ENCODE data around the gene PRKCQ. TPM values are rescaled to one million over a fixed set of nuclear protein-coding genes. Genes with fewer than 3 reads are reported as not detected.

PRKCQ gene
- total RNA-seq, 1 donor: not detected

GRCh38 chr10:6469661-6470060 lies 110.4 kb downstream of the PRKCQ start:
- TF ChIP-seq CTCF (IDR thresholded peaks at IDR 0.05; ENCODE audit: insufficient read depth, low read length): no peak

GRCh38 chr10:6465854-6466601 lies 114.0 kb downstream of the PRKCQ start:
- H3K4me3 ChIP-seq (ENCODE audit: low read depth, low read length): no peak overlapping the region
- DNase-seq (ENCODE audit: low read depth): no peak
- TF ChIP-seq CTCF (IDR thresholded peaks at IDR 0.05; ENCODE audit: insufficient read depth, low read length): no peak

More at GRCh38 chr10:6469661-6470060, 110.4 kb downstream of the PRKCQ start:
- DNase-seq (ENCODE audit: low read depth): no peak
- no peak overlapping the region for H3K4me3 ChIP-seq (ENCODE audit: low read depth, low read length)

- TF ChIP-seq CTCF (IDR thresholded peaks at IDR 0.05; ENCODE audit: insufficient read depth, low read length): no peak
- no peak for DNase-seq (ENCODE audit: low read depth)
- H3K4me3 ChIP-seq (ENCODE audit: low read depth, low read length): no peak overlapping the region
These were observed 114.6 kb downstream of the PRKCQ start for GRCh38 chr10:6465437-6465836.

- no peak for DNase-seq (ENCODE audit: low read depth)
- no peak for TF ChIP-seq CTCF (IDR thresholded peaks at IDR 0.05; ENCODE audit: insufficient read depth, low read length)
- H3K4me3 ChIP-seq (ENCODE audit: low read depth, low read length): no peak overlapping the region
These were observed 115.1 kb downstream of the PRKCQ start for GRCh38 chr10:6464862-6465430.

- no peak for TF ChIP-seq CTCF (IDR thresholded peaks at IDR 0.05; ENCODE audit: insufficient read depth, low read length)
- no peak overlapping the region for H3K4me3 ChIP-seq (ENCODE audit: low read depth, low read length)
- no peak for DNase-seq (ENCODE audit: low read depth)
These were observed 116.7 kb downstream of the PRKCQ start for GRCh38 chr10:6463366-6463765.

- no peak for DNase-seq (ENCODE audit: low read depth)
- no peak for TF ChIP-seq CTCF (IDR thresholded peaks at IDR 0.05; ENCODE audit: insufficient read depth, low read length)
- H3K4me3 ChIP-seq (ENCODE audit: low read depth, low read length): no peak overlapping the region
These were observed 118.1 kb downstream of the PRKCQ start for GRCh38 chr10:6461961-6462360.

Data from fibroblast of the aortic adventitia (primary cell).